WERI-Rb-1 (cell line): ENCODE measurements around the gene ZMYM4.

ENCODE experiments used
- DNase-seq: peaks from one replicate; pipeline ENCODE4 v3.0.0-alpha.2; 2020
- H3K27ac ChIP-seq: fragments of 250-450 bp; sonication (Bioruptor Pico); 2 replicates; pipeline ENCODE4 v1.5.1; 2020; ENCODE audit warnings: mild to moderate bottlenecking, moderate library complexity
- H3K27me3 ChIP-seq: fragments of 250-450 bp; sonication (Bioruptor Pico); 2 replicates; pipeline ENCODE4 v1.5.1; 2021; ENCODE audit warnings: mild to moderate bottlenecking, low read depth, moderate library complexity; ENCODE audit not compliant: insufficient read depth, severe bottlenecking
- H3K36me3 ChIP-seq: fragments of 250-450 bp; sonication (Bioruptor Pico); 2 replicates; pipeline ENCODE4 v1.5.1; 2020; ENCODE audit warnings: mild to moderate bottlenecking, moderate library complexity
- H3K4me3 ChIP-seq: 2 replicates; pipeline ENCODE4 v1.5.1; 2011; ENCODE audit warnings: low read depth, mild to moderate bottlenecking, control low read depth, low read length
- H3K9me3 ChIP-seq: fragments of 250-450 bp; sonication (Bioruptor Pico); 2 replicates; pipeline ENCODE4 v1.5.1; 2021; ENCODE audit warnings: mild to moderate bottlenecking, moderate library complexity; ENCODE audit not compliant: severe bottlenecking
- CTCF ChIP-seq: IDR thresholded peaks from 2 replicates; pipeline ENCODE4 v1.5.1; 2011; ENCODE audit warnings: low read depth, mild to moderate bottlenecking, control low read depth, inconsistent platforms, low read length

The ZMYM4 gene

DNA sequence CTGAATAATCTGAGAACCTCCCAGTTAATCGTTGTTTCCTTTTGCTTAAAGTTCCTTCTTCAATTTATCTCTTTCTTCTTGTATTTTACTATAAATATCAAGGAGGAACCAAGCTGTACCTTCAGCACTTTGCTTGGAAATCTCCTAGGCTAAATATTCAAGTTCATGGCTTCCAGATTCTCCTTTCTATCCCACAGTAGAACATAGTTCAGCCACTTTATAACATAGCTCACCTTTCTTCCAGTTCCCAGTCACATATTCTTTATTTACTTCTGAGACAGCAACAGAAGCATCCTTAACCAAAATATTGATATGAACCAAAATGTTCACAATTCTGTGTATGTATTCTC lies 11.0 kb downstream of the ZMYM4 start:
- no peak overlapping the region for H3K4me3 ChIP-seq
- peaks cover 13% of the 10 kb centered on the region for H3K36me3 ChIP-seq
- TF ChIP-seq CTCF: no peak
- H3K27ac ChIP-seq: no peak overlapping the region
- DNase-seq: no peak
- H3K9me3 ChIP-seq: no peaks in the 10 kb centered on the region
- H3K27me3 ChIP-seq: no peaks in the 10 kb centered on the region

GRCh38 chr1:35280006-35280405 lies 11.5 kb downstream of the ZMYM4 start:
- no peaks in the 10 kb centered on the region for H3K9me3 ChIP-seq
- H3K27me3 ChIP-seq: no peaks in the 10 kb centered on the region
- no peak overlapping the region for H3K4me3 ChIP-seq
- peaks cover 16% of the 10 kb centered on the region for H3K36me3 ChIP-seq
- no peak overlapping the region for H3K27ac ChIP-seq
- no peak for DNase-seq
- no peak for TF ChIP-seq CTCF

DNA sequence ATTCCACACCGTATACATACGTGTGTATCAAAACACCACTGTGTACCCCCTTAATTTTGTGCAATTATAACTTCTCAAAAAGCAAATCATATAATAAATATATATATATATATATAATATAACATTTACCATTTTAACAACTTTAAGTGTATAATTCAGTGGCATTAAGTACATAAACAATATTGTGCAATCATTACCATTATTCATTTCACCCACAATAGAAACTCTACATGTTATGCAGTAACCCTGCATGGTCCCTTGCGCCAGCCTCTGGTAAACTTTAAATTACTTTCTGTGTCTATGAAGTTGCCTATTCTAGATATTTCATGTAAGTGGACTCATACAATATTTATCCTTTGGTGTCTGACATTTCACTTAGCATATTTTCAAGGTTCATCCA lies 13.1 kb downstream of the ZMYM4 start:
- Histone ChIP-seq H3K27ac (no peak overlapping the region), H3K9me3 (no peaks in the 10 kb centered on the region), H3K36me3 (peaks cover 16% of the 10 kb centered on the region), H3K4me3 (no peak overlapping the region), H3K27me3 (no peaks in the 10 kb centered on the region)
- DNase-seq: no peak
- no peak for TF ChIP-seq CTCF

DNA sequence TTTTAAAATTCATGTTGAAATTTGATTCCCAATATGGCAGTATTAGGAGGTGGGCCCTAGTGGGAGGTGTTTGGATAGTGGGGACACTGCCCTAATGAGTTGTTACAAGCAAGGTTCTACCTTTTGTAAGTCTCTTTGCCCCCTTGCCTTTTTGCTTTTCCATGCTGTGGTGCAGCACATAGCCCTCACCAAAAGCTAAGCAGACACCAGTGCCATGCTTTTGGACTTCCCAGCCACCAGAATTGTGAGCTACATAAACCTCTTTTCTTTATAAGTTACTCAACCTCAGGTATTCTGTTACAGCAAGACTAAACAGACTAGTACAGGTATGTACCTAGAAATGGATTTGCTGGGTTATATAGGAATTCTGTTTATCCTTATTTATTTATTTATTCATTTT lies 13.7 kb downstream of the ZMYM4 start:
- peaks cover 16% of the 10 kb centered on the region for H3K36me3 ChIP-seq
- DNase-seq: no peak
- no peak overlapping the region for H3K4me3 ChIP-seq
- no peak for TF ChIP-seq CTCF
- H3K27me3 ChIP-seq: no peaks in the 10 kb centered on the region
- no peaks in the 10 kb centered on the region for H3K9me3 ChIP-seq
- H3K27ac ChIP-seq: no peak overlapping the region

DNA sequence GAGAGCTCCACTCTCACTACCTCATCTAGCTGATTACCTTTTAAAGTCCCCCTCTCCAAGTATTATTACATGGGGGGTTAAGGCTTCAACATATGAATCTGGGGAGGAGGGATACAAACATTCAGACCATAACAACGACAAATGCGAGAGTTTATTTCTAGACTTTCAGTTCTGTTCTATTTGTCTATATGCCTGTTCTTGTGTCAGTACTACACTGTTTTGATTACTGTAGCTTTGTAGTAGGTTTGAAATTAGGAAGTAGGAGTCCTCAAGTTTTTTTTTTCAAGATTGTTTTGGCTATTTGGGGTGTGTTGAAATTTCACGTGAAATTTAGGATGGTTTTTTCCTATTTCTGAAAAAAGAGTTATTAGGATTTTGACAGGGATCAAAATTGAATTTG lies 16.3 kb downstream of the ZMYM4 start:
- H3K9me3 ChIP-seq: no peaks in the 10 kb centered on the region
- no peak overlapping the region for H3K27ac ChIP-seq
- H3K27me3 ChIP-seq: no peaks in the 10 kb centered on the region
- H3K36me3 ChIP-seq: peaks cover 7% of the 10 kb centered on the region
- DNase-seq: no peak
- no peak for TF ChIP-seq CTCF
- no peak overlapping the region for H3K4me3 ChIP-seq

DNA sequence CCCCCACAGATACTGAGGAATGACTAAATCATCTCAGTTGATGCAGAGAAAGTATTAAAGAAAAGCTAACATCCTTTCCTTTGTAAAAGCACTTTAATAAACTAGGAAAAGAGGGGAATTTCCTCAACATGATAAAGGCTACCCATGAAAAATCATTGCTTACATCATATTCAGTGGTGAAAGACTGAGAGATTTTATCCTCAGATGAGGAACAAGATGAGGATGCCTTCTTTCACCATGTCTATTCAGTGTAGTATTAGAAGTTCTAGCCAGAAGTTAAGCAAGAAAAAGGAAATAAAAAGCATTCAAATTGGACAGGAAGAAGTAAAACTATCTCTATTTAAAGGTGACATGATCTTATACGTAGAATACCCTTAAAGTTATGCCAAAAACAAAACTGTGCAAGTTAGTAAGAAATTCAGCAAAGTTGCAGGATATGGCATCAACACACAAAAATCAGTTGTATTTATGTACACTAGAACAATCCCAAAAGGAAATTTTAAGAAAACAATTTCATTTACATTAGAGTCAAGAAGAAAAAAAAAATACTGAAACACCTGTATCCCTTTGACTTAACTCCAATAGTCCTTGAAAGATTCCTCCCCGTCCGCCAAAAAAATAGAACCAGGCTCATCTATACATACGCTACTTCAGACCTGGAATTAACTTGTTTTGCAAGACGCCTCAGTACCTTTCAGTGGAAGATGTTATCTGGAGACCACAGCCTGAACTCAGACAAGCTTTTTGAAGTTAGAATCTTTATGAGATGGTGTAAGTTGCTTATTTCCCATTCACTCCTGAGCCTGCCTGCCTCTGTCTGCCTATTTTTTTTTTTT lies 17.5 kb downstream of the ZMYM4 start:
- Histone ChIP-seq H3K36me3 (peaks cover 15% of the 10 kb centered on the region), H3K9me3 (no peaks in the 10 kb centered on the region), H3K4me3 (no peak overlapping the region), H3K27me3 (no peaks in the 10 kb centered on the region), H3K27ac (no peak overlapping the region)
- TF ChIP-seq CTCF: no peak
- no peak for DNase-seq
